ENCODE data around the gene ALPL. TPM values are rescaled to one million over a fixed set of nuclear protein-coding genes. Genes with fewer than 3 reads are reported as not detected.

The ALPL gene
- total RNA-seq, 1 experiment from 2014 or later, result 4.8 TPM

GRCh38 chr1:21597753-21598152, 88.5 kb downstream of the ALPL start:
- intact Hi-C loops (cut with micrococcal nuclease; ENCODE audit: unreplicated experiment), result loop anchor here (5.0 to 10.0 kb wide), 2 partner anchors 90 to 343 kb away; partner anchors contain the start of gene ALPL
- BruUV-seq (replicated peaks), result no TSS peak
- no peak for TF ChIP-seq EZH2 (IDR thresholded peaks at IDR 0.05; ENCODE audit: borderline replicate concordance, low read depth, low read length, poor library complexity, severe bottlenecking)
- TF ChIP-seq, protein P1, sequence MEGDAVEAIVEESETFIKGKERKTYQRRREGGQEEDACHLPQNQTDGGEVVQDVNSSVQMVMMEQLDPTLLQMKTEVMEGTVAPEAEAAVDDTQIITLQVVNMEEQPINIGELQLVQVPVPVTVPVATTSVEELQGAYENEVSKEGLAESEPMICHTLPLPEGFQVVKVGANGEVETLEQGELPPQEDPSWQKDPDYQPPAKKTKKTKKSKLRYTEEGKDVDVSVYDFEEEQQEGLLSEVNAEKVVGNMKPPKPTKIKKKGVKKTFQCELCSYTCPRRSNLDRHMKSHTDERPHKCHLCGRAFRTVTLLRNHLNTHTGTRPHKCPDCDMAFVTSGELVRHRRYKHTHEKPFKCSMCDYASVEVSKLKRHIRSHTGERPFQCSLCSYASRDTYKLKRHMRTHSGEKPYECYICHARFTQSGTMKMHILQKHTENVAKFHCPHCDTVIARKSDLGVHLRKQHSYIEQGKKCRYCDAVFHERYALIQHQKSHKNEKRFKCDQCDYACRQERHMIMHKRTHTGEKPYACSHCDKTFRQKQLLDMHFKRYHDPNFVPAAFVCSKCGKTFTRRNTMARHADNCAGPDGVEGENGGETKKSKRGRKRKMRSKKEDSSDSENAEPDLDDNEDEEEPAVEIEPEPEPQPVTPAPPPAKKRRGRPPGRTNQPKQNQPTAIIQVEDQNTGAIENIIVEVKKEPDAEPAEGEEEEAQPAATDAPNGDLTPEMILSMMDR (conservative IDR thresholded peaks at IDR 0.05; ENCODE audit: low read depth, low read length), result no peak
- no peak overlapping the region for H3K4me3 ChIP-seq (ENCODE audit: low read depth, low read length, poor library complexity, severe bottlenecking)
- H3K27me3 ChIP-seq (replicated peaks; ENCODE audit: insufficient read depth, low read depth, low read length, poor library complexity), result no peaks in the 10 kb centered on the region
- no peaks in the 10 kb centered on the region for H3K9me3 ChIP-seq (ENCODE audit: low read depth, low read length, poor library complexity, severe bottlenecking)
- no peaks in the 10 kb centered on the region for H3K4me1 ChIP-seq (ENCODE audit: insufficient read depth, low read length, poor library complexity, severe bottlenecking)
- ChIA-PET CTCF (no interaction called here), POLR2A (ENCODE audit: low non-redundant PET) (no interaction called here)
- H3K27ac ChIP-seq (ENCODE audit: low read depth, low read length, poor library complexity, severe bottlenecking), result no peak overlapping the region
- DNase-seq (ENCODE audit: low spot score), result no peak
- H3K36me3 ChIP-seq (ENCODE audit: insufficient read depth, low read length, poor library complexity, severe bottlenecking), result no peaks in the 10 kb centered on the region

DNA sequence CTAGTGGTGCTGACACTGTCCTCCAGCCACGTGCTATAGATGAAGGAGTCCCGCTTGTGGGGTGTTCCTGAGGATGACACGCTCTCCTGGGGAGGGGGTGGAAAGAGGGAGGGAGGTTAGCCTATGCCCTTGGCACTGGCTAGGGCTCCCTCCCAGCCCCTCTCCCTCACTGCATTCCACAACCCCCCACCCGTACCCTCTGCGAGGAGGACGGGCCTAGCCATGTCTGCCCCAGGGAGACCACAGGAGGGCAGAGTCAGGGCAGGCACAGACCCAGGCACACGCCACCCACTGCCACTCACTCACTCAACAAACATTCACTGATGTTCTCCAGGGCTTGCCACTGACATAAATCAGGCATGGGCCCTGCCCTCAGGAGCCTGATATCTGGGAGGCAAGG, 89.2 kb downstream of the ALPL start:
- BruUV-seq (replicated peaks), result no TSS peak
- no peak for DNase-seq (ENCODE audit: low spot score)
- Histone ChIP-seq H3K27ac (ENCODE audit: low read depth, low read length, poor library complexity, severe bottlenecking) (no peak overlapping the region), H3K4me3 (ENCODE audit: low read depth, low read length, poor library complexity, severe bottlenecking) (no peak overlapping the region), H3K36me3 (ENCODE audit: insufficient read depth, low read length, poor library complexity, severe bottlenecking) (no peaks in the 10 kb centered on the region), H3K9me3 (ENCODE audit: low read depth, low read length, poor library complexity, severe bottlenecking) (no peaks in the 10 kb centered on the region), H3K27me3 (replicated peaks; ENCODE audit: insufficient read depth, low read depth, low read length, poor library complexity) (no peaks in the 10 kb centered on the region), H3K4me1 (ENCODE audit: insufficient read depth, low read length, poor library complexity, severe bottlenecking) (no peaks in the 10 kb centered on the region)
- POLR2A ChIA-PET (ENCODE audit: low non-redundant PET), result no interaction called here
- intact Hi-C loops (cut with micrococcal nuclease; ENCODE audit: unreplicated experiment), result loop anchor here (5.0 to 10.0 kb wide), 2 partner anchors 91 to 344 kb away; partner anchors contain the start of gene ALPL
- TF ChIP-seq EZH2 (IDR thresholded peaks at IDR 0.05; ENCODE audit: borderline replicate concordance, low read depth, low read length, poor library complexity, severe bottlenecking), result no peak
- TF ChIP-seq, protein P1 (conservative IDR thresholded peaks at IDR 0.05; ENCODE audit: low read depth, low read length), result no peak
- CTCF ChIA-PET, result no interaction called here

DNA sequence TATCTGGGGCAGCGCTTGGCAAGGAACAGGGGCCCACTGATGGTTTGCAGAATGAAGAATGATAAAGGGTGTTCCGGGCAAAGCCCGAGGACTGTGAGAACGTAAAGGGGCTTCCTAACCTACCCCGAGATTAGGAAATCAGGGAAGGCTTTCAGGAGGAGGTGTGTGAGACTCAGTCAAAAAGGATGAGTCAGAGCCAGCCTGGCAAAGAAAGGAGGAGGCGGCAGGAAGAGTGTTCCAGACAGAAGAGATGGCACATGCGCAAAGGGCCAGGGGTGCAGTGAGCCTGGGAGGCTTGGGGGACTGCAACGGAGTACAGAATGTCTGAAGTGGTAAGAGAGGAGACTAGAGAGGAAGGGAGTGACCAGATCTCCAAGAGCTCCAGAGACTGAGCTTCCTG, 89.7 kb downstream of the ALPL start:
- DNase-seq (ENCODE audit: low spot score), result no peak
- POLR2A ChIA-PET (ENCODE audit: low non-redundant PET), result no interaction called here
- intact Hi-C loops (cut with micrococcal nuclease; ENCODE audit: unreplicated experiment), result loop anchor here (5.0 to 10.0 kb wide), 2 partner anchors 92 to 344 kb away; partner anchors contain the start of gene ALPL
- Histone ChIP-seq H3K4me1 (ENCODE audit: insufficient read depth, low read length, poor library complexity, severe bottlenecking) (no peaks in the 10 kb centered on the region), H3K27me3 (replicated peaks; ENCODE audit: insufficient read depth, low read depth, low read length, poor library complexity) (no peaks in the 10 kb centered on the region), H3K36me3 (ENCODE audit: insufficient read depth, low read length, poor library complexity, severe bottlenecking) (no peaks in the 10 kb centered on the region), H3K9me3 (ENCODE audit: low read depth, low read length, poor library complexity, severe bottlenecking) (no peaks in the 10 kb centered on the region), H3K27ac (ENCODE audit: low read depth, low read length, poor library complexity, severe bottlenecking) (no peak overlapping the region), H3K4me3 (ENCODE audit: low read depth, low read length, poor library complexity, severe bottlenecking) (no peak overlapping the region)
- TF ChIP-seq EZH2 (IDR thresholded peaks at IDR 0.05; ENCODE audit: borderline replicate concordance, low read depth, low read length, poor library complexity, severe bottlenecking), result no peak
- TF ChIP-seq, protein P1 (conservative IDR thresholded peaks at IDR 0.05; ENCODE audit: low read depth, low read length), result no peak
- BruUV-seq (replicated peaks), result no TSS peak
- CTCF ChIA-PET, result no interaction called here
